Stimulated activated naive B cell treated with anti-CD40 and anti-IgM and Interleukin-4, amounts not matched to agents 10 μg/mL and 1 μg/mL and 100 μg/mL, for 72 hours (primary cell): ENCODE data around the gene PRDX2.
A peak's percentile ranks its signal among the peaks of the same experiment; 100 is the strongest.

Source experiments
- ATAC-seq, 2 donors: fragments of 150-1000 bp; cut with Tn5 transposase; replicated peaks; 2 replicates each; pipeline ENCODE4 v1.10.0; 2021; ENCODE audit warnings: moderate library complexity in 1 of 2
- DNase-seq: peaks from one replicate; pipeline ENCODE4 v3.0.0; 2021
- H3K27ac Mint-ChIP-seq: one replicate; pipeline ENCODE4 v1.8.0; 2022; ENCODE audit warnings: mild to moderate bottlenecking, mixed read lengths
- H3K27me3 Mint-ChIP-seq, 2 donors: one replicate each; pipeline ENCODE4 v1.8.0; 2022; ENCODE audit warnings: mixed read lengths in 2 of 2
- H3K36me3 Mint-ChIP-seq, 2 donors: one replicate each; pipeline ENCODE4 v1.8.0; 2022; ENCODE audit warnings: mixed read lengths in 2 of 2, mild to moderate bottlenecking in 1 of 2
- H3K4me1 Mint-ChIP-seq, 2 donors: one replicate each; pipeline ENCODE4 v1.8.0; 2022; ENCODE audit warnings: mixed read lengths in 2 of 2, mild to moderate bottlenecking in 1 of 2
- H3K4me3 Mint-ChIP-seq, 2 donors: one replicate each; pipeline ENCODE4 v1.8.0; 2022; ENCODE audit warnings: mild to moderate bottlenecking in 2 of 2, mixed read lengths in 2 of 2, moderate library complexity in 1 of 2
- H3K9me3 Mint-ChIP-seq, 2 donors: one replicate each; pipeline ENCODE4 v1.8.0; 2022; ENCODE audit warnings: mixed read lengths in 2 of 2, mild to moderate bottlenecking in 1 of 2

PRDX2 gene

GRCh38 chr19:12784871-12785430 is 16.6 kb downstream of the PRDX2 start:
- H3K27me3 Mint-ChIP-seq = no peaks in the 10 kb centered on the region
- no peak overlapping the region for H3K27ac Mint-ChIP-seq
- peaks cover 26 to 27% of the 10 kb centered on the region in 2 donors for H3K4me1 Mint-ChIP-seq
- H3K9me3 Mint-ChIP-seq = no peaks in the 10 kb centered on the region
- DNase-seq (no peak), ATAC-seq (no peak)
- H3K36me3 Mint-ChIP-seq = no peaks in the 10 kb centered on the region
- no peak overlapping the region for H3K4me3 Mint-ChIP-seq

- no peak overlapping the region for H3K4me3 Mint-ChIP-seq
- H3K4me1 Mint-ChIP-seq = peaks cover 28 to 31% of the 10 kb centered on the region in 2 donors
- no peaks in the 10 kb centered on the region for H3K27me3 Mint-ChIP-seq
- no peak for DNase-seq
- no peaks in the 10 kb centered on the region for H3K36me3 Mint-ChIP-seq
- no peak overlapping the region for H3K27ac Mint-ChIP-seq
- no peaks in the 10 kb centered on the region for H3K9me3 Mint-ChIP-seq
- no peak for ATAC-seq
Measured at GRCh38 chr19:12784394-12784870, 17.2 kb downstream of the PRDX2 start.

DNA sequence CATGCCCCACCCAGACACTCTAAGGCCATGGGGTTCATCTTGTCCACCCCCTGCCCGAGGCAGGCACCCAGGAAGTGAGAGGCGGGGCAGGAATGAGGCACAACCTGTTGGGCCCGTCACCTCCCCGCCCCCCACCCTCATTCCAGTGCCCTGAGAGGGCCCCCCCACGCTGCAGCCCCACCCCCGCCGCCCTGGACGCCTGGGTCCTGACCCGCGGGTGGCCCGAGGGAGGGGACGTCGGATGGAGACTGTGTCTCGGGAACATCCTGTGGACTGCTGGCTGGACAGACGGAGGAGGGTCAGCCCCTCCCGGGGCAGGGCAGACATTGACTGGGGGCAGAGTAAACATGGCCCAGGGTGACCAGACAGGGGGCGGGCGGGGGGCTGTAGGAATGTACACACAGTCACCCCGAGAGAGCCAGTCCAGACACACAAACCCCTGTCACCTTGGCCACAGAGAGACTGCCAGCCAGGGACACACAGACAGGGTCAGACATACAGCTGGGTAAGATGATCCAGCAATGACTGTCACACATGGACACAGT is 17.7 kb downstream of the PRDX2 start:
- no peaks in the 10 kb centered on the region for H3K27me3 Mint-ChIP-seq
- H3K4me1 Mint-ChIP-seq = peaks cover 28 to 32% of the 10 kb centered on the region in 2 donors
- no peak overlapping the region for H3K27ac Mint-ChIP-seq
- no peak for ATAC-seq
- H3K4me3 Mint-ChIP-seq = peak overlapping the region; percentile 43 to 47
- no peaks in the 10 kb centered on the region for H3K9me3 Mint-ChIP-seq
- H3K36me3 Mint-ChIP-seq = no peaks in the 10 kb centered on the region
- no peak for DNase-seq

DNA sequence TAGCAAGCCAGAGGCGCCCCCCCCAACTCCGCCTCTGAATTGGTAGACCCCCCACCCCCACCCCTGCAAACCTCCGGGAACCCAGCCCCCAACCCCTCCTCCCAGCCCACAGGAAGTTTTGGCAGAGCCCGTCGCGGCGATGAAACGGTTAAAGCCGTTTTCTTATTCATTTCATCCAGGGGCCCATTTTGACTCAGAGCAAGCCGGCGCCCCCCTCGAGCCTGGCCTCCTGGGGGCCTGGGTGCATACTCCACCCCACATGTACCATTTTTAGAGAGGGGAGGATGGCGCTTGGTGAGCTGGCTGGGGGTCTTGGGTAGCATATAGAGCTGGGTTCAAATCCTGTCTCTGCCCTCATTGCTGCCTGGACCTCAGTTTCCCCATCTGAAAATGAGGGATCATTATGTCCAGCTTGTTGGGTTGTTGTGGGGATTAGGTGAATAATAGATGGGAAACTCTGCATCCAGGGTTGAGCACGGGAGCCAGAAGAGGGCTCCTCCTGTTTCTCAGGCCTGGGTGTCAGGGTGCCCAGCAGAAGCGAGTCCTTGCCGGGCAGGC is 18.2 kb downstream of the PRDX2 start:
- H3K4me3 Mint-ChIP-seq = peak overlapping the region; percentile 85 to 86
- no peak for DNase-seq
- no peaks in the 10 kb centered on the region for H3K36me3 Mint-ChIP-seq
- H3K4me1 Mint-ChIP-seq = peaks cover 27 to 32% of the 10 kb centered on the region in 2 donors
- peak in 1 of 2 donors; percentile 8 for ATAC-seq
- H3K27me3 Mint-ChIP-seq = no peaks in the 10 kb centered on the region
- H3K9me3 Mint-ChIP-seq = no peaks in the 10 kb centered on the region
- H3K27ac Mint-ChIP-seq = no peak overlapping the region

- DNase-seq (peak; percentile 87), ATAC-seq (peak; percentile 59 to 64)
- Mint-ChIP-seq H3K4me3 (peak overlapping the region; percentile 85 to 86), H3K9me3 (no peaks in the 10 kb centered on the region), H3K27me3 (no peaks in the 10 kb centered on the region), H3K27ac (no peak overlapping the region), H3K36me3 (no peaks in the 10 kb centered on the region), H3K4me1 (peaks cover 29 to 34% of the 10 kb centered on the region in 2 donors)
Measured at GRCh38 chr19:12782424-12783290, 18.9 kb downstream of the PRDX2 start.

DNA sequence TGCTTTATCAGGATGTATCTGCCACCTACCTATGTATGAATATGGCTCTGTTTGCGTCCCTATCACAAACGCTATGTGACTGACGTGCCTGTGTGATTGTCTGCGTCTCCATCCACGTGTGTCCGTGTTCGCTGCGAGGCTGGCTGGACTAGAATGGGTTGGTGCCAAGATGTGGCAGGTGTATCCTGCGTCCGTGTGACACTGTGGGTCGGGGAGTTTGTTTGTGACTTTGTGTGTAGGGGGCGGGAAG is 19.5 kb downstream of the PRDX2 start:
- no peak for ATAC-seq
- Mint-ChIP-seq H3K36me3 (no peaks in the 10 kb centered on the region), H3K9me3 (no peaks in the 10 kb centered on the region), H3K4me3 (peak overlapping the region; percentile 85 to 86), H3K4me1 (peaks cover 32 to 40% of the 10 kb centered on the region in 2 donors), H3K27ac (no peak overlapping the region), H3K27me3 (no peaks in the 10 kb centered on the region)
- DNase-seq = no peak

GRCh38 chr19:12779162-12779993 is 22.2 kb downstream of the PRDX2 start:
- ATAC-seq (no peak), DNase-seq (no peak)
- H3K4me1 Mint-ChIP-seq = peaks cover 33 to 46% of the 10 kb centered on the region in 2 donors
- no peaks in the 10 kb centered on the region for H3K9me3 Mint-ChIP-seq
- H3K4me3 Mint-ChIP-seq = peak overlapping the region; percentile 49 to 57
- H3K36me3 Mint-ChIP-seq = no peaks in the 10 kb centered on the region
- peak overlapping the region; percentile 79 for H3K27ac Mint-ChIP-seq
- no peaks in the 10 kb centered on the region for H3K27me3 Mint-ChIP-seq

DNA sequence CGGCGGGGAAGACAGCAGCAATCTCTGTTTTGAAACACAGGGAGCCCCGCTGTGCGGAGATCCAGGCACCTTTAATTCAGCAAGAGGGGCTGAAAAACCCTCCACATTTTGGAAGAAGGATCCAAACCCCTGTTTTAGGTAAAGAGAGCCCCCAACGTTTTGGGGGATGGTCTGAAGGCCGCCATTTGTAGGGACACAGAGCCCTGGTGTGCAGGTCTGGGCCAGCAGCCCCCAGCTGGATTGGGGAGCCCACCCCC is 22.8 kb downstream of the PRDX2 start:
- no peaks in the 10 kb centered on the region for H3K9me3 Mint-ChIP-seq
- no peaks in the 10 kb centered on the region for H3K36me3 Mint-ChIP-seq
- peak overlapping the region; percentile 85 for H3K4me3 Mint-ChIP-seq

DNA sequence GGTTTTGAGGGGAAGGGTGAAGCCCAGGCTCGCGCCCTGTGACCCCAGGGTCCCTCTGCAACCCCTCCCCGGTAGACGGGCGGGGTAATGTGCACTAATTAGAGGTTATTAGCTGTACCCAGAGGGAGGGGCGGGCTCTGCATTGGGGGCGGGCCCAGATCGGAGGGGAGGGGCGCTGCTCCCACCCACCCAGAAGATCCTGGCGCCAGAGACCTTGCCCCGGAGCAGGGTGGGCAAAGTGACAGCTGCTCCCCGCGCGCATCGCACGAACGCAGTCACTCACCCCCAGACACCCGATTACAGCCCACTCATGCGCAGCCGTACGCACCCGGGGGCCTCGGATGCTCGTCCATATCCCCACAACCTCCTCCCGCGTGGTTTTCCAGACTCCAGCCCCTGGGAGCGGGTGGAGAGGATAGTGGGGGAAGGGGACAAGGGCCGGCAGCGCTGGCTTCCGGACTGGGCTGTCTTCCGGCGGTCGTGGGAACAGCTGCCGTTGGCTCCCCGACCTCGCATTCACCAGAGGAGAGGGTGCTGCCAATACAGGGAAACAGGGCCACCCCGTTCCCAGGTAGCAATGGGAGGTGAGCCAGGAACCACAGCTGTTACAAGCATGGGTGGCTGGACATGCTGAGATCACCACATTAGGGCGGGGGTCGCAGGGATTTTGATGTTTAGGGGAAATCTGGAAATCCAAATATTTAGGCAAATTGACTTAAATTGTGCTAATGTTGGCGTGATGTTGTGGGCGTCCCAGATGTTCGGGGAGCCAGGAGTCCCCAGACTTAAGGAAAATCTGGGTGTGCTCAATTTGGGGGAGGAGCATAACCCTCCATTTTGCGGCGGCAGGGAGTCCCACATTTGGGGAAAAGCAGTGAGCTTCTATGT is 23.3 kb downstream of the PRDX2 start:
- DNase-seq (no peak), ATAC-seq (peak; percentile 19 to 23)
- Mint-ChIP-seq H3K4me1 (peaks cover 34 to 56% of the 10 kb centered on the region in 2 donors), H3K27ac (peak overlapping the region; percentile 92), H3K27me3 (no peaks in the 10 kb centered on the region), H3K4me3 (peak overlapping the region; percentile 85), H3K9me3 (no peaks in the 10 kb centered on the region), H3K36me3 (no peaks in the 10 kb centered on the region)

More for the DNA sequence above, 22.8 kb downstream of the PRDX2 start:
- Mint-ChIP-seq H3K27ac (peak overlapping the region; percentile 92), H3K4me1 (peaks cover 33 to 50% of the 10 kb centered on the region in 2 donors), H3K27me3 (no peaks in the 10 kb centered on the region)
- no peak for ATAC-seq
- no peak for DNase-seq

DNA sequence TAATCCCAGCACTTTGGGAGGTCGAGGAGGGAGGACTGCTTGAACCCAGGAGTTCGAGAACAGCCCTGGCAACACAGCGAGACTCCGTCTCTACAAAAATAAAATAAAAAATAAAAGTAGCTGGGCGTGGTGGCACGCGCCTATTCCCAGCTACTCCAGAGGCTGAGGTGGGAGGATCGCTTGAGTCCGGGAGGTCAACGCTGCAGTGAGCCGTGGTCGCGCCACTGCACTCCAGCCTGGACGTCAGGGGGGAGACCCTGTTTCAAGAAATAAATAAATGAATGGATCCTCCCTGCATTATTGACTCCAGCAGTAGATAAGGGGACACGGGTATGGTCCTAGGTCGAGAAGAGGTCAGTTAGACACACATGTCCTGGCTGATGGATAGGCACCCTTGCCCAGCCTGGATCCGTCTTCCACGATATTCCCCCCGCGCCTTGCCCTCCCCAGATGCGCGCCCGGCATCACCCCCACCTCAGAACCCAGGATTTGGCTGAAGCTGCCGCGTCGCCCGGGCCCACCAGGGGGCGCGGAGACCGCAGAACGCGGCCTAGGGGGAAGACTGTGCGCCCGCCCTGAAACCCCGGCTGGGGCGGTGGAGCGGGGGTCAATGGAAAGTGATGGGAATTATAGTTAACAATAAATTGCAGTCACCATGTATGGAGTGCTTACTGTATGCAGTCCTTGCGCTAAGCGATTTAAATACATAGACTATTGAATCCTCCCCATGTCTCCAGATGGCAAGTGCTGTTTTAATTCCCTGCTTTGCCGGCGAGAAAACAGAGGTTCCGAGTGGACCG is 24.2 kb downstream of the PRDX2 start:
- ATAC-seq (peak; percentile 44 to 49), DNase-seq (peak; percentile 72)
- no peaks in the 10 kb centered on the region for H3K36me3 Mint-ChIP-seq
- peaks cover 33 to 56% of the 10 kb centered on the region in 2 donors for H3K4me1 Mint-ChIP-seq
- H3K4me3 Mint-ChIP-seq = peak overlapping the region; percentile 85
- H3K27me3 Mint-ChIP-seq = no peaks in the 10 kb centered on the region
- H3K27ac Mint-ChIP-seq = peak overlapping the region; percentile 92
- H3K9me3 Mint-ChIP-seq = no peaks in the 10 kb centered on the region

DNA sequence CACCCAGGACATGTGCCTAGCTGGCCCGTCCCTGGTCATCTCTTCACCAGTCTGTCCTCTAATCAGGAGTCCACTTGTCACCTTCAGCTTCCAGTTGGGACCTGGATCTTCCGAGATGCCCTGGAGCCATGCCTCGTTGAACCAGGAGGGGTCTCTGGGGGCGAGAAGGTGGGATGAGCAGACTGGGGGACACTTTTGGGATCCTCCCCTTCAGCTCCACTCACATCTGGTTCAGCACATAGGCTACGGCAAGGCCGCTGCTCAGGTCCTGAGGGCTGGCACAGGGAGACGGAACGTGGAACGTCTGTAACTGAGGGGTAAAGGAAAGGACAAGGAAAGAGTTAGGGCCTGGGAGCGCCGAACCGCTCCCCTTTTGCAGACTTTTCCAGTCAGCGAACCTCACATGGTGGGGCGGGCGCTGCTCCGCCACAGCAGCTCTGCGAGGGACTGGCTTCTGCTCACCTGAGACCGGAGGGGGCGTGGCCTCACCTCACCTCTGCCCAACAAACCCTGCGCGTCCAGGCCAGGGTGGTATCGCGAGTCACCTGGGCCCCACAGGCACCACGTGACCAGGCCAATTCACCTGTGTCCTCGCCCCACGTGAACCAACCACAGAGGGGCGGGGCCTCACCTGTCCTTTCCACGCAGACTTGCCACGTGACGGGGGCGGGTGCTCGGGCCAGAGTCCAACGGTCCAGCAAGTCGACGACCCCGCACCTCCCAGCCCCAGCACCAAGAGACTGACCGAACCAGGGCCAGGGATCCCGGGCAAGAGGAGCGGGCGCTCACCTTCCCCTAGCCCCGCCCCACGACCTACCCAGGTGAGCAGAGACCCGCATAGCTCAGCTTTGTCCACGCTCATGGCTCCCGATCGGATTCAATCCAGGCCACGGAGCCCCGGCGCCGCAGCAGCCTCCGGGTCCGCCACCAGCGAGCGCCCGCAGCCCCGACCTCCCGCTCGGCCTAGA is 26.7 kb downstream of the PRDX2 start, which contains the start of gene HOOK2:
TSS of gene HOOK2 (minus strand) at position 965 of the 968 bp plus-strand sequence. CDS start at position 862, 103 bp downstream.
- ATAC-seq = peak; percentile 14 to 15
- Mint-ChIP-seq H3K4me3 (peak within 1 kb of the TSS; percentile 75 to 84), H3K36me3 (peaks cover 0 to 5% of the 10 kb centered on the region in 2 donors), H3K9me3 (no peaks in the 10 kb centered on the region), H3K27me3 (no peaks in the 10 kb centered on the region), H3K27ac (peak within 1 kb of the TSS; percentile 86), H3K4me1 (peaks cover 25 to 43% of the 10 kb centered on the region in 2 donors)
- no peak for DNase-seq

- H3K36me3 Mint-ChIP-seq = peaks cover 2 to 5% of the 10 kb centered on the region in 2 donors
Measured at GRCh38 chr19:12773571-12773970, 28.0 kb downstream of the PRDX2 start.

More at GRCh38 chr19:12773571-12773970, 28.0 kb downstream of the PRDX2 start:
- H3K4me3 Mint-ChIP-seq = peak overlapping the region in 1 of 2 donors; percentile 3
- ATAC-seq = no peak
- no peak overlapping the region for H3K27ac Mint-ChIP-seq
- peaks cover 18 to 30% of the 10 kb centered on the region in 2 donors for H3K4me1 Mint-ChIP-seq
- DNase-seq = no peak
- no peaks in the 10 kb centered on the region for H3K27me3 Mint-ChIP-seq
- no peaks in the 10 kb centered on the region for H3K9me3 Mint-ChIP-seq
